ENCODE measurements around the gene MBOAT1.

DNA sequence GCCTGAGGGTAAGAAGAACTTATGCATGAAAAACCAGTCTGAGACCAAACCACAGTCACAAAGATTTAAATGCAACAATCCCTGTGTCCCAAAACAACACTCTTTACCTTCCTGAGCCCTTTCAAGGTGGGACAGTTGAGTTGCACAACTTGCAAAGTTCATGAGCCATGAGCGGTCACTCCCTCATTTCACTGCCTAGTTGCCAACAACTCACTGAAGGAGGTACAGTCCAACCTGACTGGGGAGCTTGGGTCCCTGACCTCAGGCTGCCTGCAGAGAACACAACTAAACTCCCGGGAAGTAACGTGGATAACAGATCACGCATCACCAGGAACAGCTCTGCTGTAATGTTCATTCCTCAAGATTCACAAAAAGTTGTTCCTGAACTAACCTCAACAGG is 69.4 kb downstream of the MBOAT1 start:
- TF ChIP-seq ZNF558 (CRISPR knock-in tag; IDR thresholded peaks at IDR 0.05; ENCODE audit: borderline replicate concordance) (no peak), ZNF121 (CRISPR knock-in tag; IDR thresholded peaks at IDR 0.05) (no peak), ESRRA (CRISPR knock-in tag; IDR thresholded peaks at IDR 0.05; ENCODE audit: low read depth) (no peak), ZFP1 (CRISPR knock-in tag; IDR thresholded peaks at IDR 0.05) (no peak), ZNF7 (CRISPR knock-in tag; IDR thresholded peaks at IDR 0.05) (no peak), ZNF333 (CRISPR knock-in tag; IDR thresholded peaks at IDR 0.05; ENCODE audit: borderline replicate concordance) (no peak), ELF1 (CRISPR knock-in tag; IDR thresholded peaks at IDR 0.05) (no peak)
- TF ChIP-seq, protein P1, sequence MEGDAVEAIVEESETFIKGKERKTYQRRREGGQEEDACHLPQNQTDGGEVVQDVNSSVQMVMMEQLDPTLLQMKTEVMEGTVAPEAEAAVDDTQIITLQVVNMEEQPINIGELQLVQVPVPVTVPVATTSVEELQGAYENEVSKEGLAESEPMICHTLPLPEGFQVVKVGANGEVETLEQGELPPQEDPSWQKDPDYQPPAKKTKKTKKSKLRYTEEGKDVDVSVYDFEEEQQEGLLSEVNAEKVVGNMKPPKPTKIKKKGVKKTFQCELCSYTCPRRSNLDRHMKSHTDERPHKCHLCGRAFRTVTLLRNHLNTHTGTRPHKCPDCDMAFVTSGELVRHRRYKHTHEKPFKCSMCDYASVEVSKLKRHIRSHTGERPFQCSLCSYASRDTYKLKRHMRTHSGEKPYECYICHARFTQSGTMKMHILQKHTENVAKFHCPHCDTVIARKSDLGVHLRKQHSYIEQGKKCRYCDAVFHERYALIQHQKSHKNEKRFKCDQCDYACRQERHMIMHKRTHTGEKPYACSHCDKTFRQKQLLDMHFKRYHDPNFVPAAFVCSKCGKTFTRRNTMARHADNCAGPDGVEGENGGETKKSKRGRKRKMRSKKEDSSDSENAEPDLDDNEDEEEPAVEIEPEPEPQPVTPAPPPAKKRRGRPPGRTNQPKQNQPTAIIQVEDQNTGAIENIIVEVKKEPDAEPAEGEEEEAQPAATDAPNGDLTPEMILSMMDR (CRISPR knock-in tag; IDR thresholded peaks at IDR 0.05), result no peak
- TF ChIP-seq, protein P2, sequence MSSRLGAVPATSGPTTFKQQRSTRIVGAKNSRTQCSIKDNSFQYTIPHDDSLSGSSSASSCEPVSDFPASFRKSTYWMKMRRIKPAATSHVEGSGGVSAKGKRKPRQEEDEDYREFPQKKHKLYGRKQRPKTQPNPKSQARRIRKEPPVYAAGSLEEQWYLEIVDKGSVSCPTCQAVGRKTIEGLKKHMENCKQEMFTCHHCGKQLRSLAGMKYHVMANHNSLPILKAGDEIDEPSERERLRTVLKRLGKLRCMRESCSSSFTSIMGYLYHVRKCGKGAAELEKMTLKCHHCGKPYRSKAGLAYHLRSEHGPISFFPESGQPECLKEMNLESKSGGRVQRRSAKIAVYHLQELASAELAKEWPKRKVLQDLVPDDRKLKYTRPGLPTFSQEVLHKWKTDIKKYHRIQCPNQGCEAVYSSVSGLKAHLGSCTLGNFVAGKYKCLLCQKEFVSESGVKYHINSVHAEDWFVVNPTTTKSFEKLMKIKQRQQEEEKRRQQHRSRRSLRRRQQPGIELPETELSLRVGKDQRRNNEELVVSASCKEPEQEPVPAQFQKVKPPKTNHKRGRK (CRISPR knock-in tag; IDR thresholded peaks at IDR 0.05), result no peak
- TF ChIP-seq, protein P3, sequence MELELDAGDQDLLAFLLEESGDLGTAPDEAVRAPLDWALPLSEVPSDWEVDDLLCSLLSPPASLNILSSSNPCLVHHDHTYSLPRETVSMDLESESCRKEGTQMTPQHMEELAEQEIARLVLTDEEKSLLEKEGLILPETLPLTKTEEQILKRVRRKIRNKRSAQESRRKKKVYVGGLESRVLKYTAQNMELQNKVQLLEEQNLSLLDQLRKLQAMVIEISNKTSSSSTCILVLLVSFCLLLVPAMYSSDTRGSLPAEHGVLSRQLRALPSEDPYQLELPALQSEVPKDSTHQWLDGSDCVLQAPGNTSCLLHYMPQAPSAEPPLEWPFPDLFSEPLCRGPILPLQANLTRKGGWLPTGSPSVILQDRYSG (CRISPR knock-in tag; IDR thresholded peaks at IDR 0.05), result no peak

Data from HepG2 (cell line).